Endothelial cell of umbilical vein (primary cell): ENCODE measurements around the gene GMPPA. TPM values are rescaled to one million over a fixed set of nuclear protein-coding genes. Genes with fewer than 3 reads are reported as not detected.

Experiments
- BruUV-seq: library from RNA; stranded (reverse); fragments of 400-500 nt; replicated peaks from 2 replicates; lab custom pipeline; 2021; lab: Mats Ljungman, UMichigan
- CTCF ChIA-PET: fragments of 300-600, 350-600 bp; sonication (Branson Sonifier 250); formaldehyde crosslinking; loops from one replicate; lab custom pipeline; 2021; ENCODE audit warnings: antibody characterized with exemption, inconsistent platforms; lab: Charles Lee
- POLR2A ChIA-PET: fragments of 300-600, 350-600 bp; sonication (Branson Sonifier 250); formaldehyde crosslinking; loops from one replicate; lab custom pipeline; 2021; ENCODE audit warnings: antibody characterized with exemption, inconsistent platforms; lab: Charles Lee
- DNase-seq: peaks from one replicate; pipeline ENCODE4 v3.0.0-alpha.2; 2011; ENCODE audit warnings: low read depth, low spot score
- FAIRE-seq: peaks from 2 replicates; lab custom pipeline; 2011; peaks lifted over from hg19 to GRCh38; lab: Jason Lieb, UNC
- H2AFZ ChIP-seq: 2 replicates; pipeline ENCODE4 v1.6.0; 2012; ENCODE audit warnings: low read depth, low read length, control low read depth, inconsistent platforms
- H3K27ac ChIP-seq: 2 replicates; pipeline ENCODE4 v1.5.1; 2011; ENCODE audit warnings: low read depth, mild to moderate bottlenecking, control low read depth, low read length, moderate library complexity; ENCODE audit not compliant: insufficient read depth
- H3K27me3 ChIP-seq, 2 experiments: 2 replicates each; pipeline versions ENCODE4 v1.6.0 to v1.6.1; 2011; ENCODE audit warnings: low read length in 2 of 2, mixed read lengths in 1 of 2; ENCODE audit not compliant: control insufficient read depth in 2 of 2, insufficient read depth in 2 of 2
- H3K36me3 ChIP-seq, 2 experiments: 2 replicates in 1 of 2; 3 replicates in 1 of 2; pipeline ENCODE4 v1.5.1; 2011; ENCODE audit warnings: low read length in 2 of 2, mild to moderate bottlenecking in 1 of 2, moderate library complexity in 1 of 2; ENCODE audit not compliant: control insufficient read depth in 2 of 2, insufficient read depth in 2 of 2; ENCODE audit errors: extremely low read depth in 1 of 2
- H3K4me1 ChIP-seq: 3 replicates; pipeline ENCODE4 v1.5.1; 2011; ENCODE audit warnings: mild to moderate bottlenecking, low read length; ENCODE audit not compliant: control insufficient read depth, insufficient read depth; ENCODE audit errors: extremely low read depth
- H3K4me2 ChIP-seq: 2 replicates; pipeline ENCODE4 v1.6.1; 2011; ENCODE audit warnings: low read length, control low read depth, mixed read lengths; ENCODE audit not compliant: insufficient read depth
- H3K4me3 ChIP-seq, 3 experiments: fragments of 200-600 bp in 1 of 3; sonication (generic), shearing (Covaris generic) in 1 of 3; replicated peaks in 1 of 3; 2 replicates each; pipeline ENCODE4 v1.5.1; 2011 to 2016; ENCODE audit warnings: control low read depth in 3 of 3, low read length in 3 of 3, mild to moderate bottlenecking in 2 of 3, inconsistent platforms in 1 of 3, low read depth in 1 of 3, moderate library complexity in 1 of 3; ENCODE audit not compliant: insufficient read depth in 1 of 3
- H3K79me2 ChIP-seq: 2 replicates; pipeline ENCODE4 v1.6.0; 2012; ENCODE audit warnings: low read length, inconsistent platforms; ENCODE audit not compliant: control insufficient read depth, insufficient read depth
- H3K9ac ChIP-seq: replicated peaks from 2 replicates; pipeline ENCODE3; 2011; ENCODE audit warnings: low read length, control low read depth; ENCODE audit not compliant: insufficient read depth; ENCODE audit errors: extremely low read depth
- H3K9me1 ChIP-seq: replicated peaks from 3 replicates; pipeline ENCODE4 v1.6.0; 2011; ENCODE audit warnings: mild to moderate bottlenecking, low read length; ENCODE audit not compliant: control insufficient read depth, insufficient read depth; ENCODE audit errors: extremely low read depth
- H3K9me3 ChIP-seq: replicated peaks from 2 replicates; pipeline ENCODE4 v1.5.1; 2012; ENCODE audit warnings: low read length, inconsistent platforms; ENCODE audit not compliant: control insufficient read depth, insufficient read depth
- H4K20me1 ChIP-seq: replicated peaks from 2 replicates; pipeline ENCODE3; 2011; ENCODE audit warnings: mild to moderate bottlenecking, low read length; ENCODE audit not compliant: control insufficient read depth, insufficient read depth; ENCODE audit errors: extremely low read depth
- CTCF ChIP-seq, 2 donors: IDR thresholded peaks; 1 replicate in 1 of 2; 2 replicates in 1 of 2; pipeline ENCODE4 v1.5.1; 2011; ENCODE audit warnings: low read length in 2 of 2, mild to moderate bottlenecking in 2 of 2, moderate library complexity in 2 of 2, control low read depth in 1 of 2, inconsistent platforms in 1 of 2, low read depth in 1 of 2; ENCODE audit not compliant: insufficient read depth in 1 of 2; ENCODE audit errors: extremely low read depth in 1 of 2
- EZH2 ChIP-seq: IDR thresholded peaks from 2 replicates; pipeline ENCODE4 v1.6.1; 2012; ENCODE audit warnings: borderline replicate concordance, low read depth, mild to moderate bottlenecking, moderate library complexity, low read length, inconsistent platforms; ENCODE audit not compliant: severe bottlenecking
- GATA2 ChIP-seq: IDR thresholded peaks from 2 replicates; pipeline ENCODE4 v1.7.0; 2011; ENCODE audit warnings: low read depth, mild to moderate bottlenecking, moderate library complexity, mixed read lengths, low read length; ENCODE audit not compliant: insufficient read length, insufficient read depth
- JUN ChIP-seq: IDR thresholded peaks from 2 replicates; pipeline ENCODE4 v1.6.1; 2011; ENCODE audit warnings: borderline replicate concordance, low read depth; ENCODE audit not compliant: insufficient read length, insufficient read depth
- MAX ChIP-seq: IDR thresholded peaks from 2 replicates; pipeline ENCODE4 v1.6.1; 2011; ENCODE audit not compliant: insufficient read depth, insufficient read length
- MYC ChIP-seq: IDR thresholded peaks from one replicate; pipeline ENCODE4 v1.6.1; 2011; ENCODE audit warnings: mild to moderate bottlenecking, low read depth, low read length
- POLR2AphosphoS5 ChIP-seq: IDR thresholded peaks from 2 replicates; pipeline ENCODE4 v1.6.1; 2012; ENCODE audit warnings: low read depth, mild to moderate bottlenecking, control low read depth, low read length, moderate library complexity; ENCODE audit not compliant: insufficient read depth
- dilution Hi-C: fragments of 300-500 bp; cut with MboI; formaldehyde crosslinking; loops from one replicate; pipeline ENCODE4 v1.15.0; 2019; ENCODE audit warnings: low sequenced_read_pairs; ENCODE audit not compliant: extremely low pct_ligation_motif_present
- intact Hi-C: fragments of 100-400 bp; cut with micrococcal nuclease; formaldehyde crosslinking; loops from one replicate; pipeline ENCODE4 v1.10.0; 2022
- polyA plus RNA-seq, 4 experiments: library from polyadenylated mRNA; depleted of rRNA in 3 of 4; stranded (reverse) in 3 of 4; unstranded in 1 of 4; fragments of >200 nt; gene quantifications; 2 replicates each; pipeline versions ENCODE4 v1.2.1 to v1.2.3, GENCODE V29; 2011 to 2012; ENCODE audit warnings: missing spikeins in 1 of 4
- total RNA-seq: library from RNA; stranded (reverse); gene quantifications from 2 replicates; pipeline ENCODE4 v1.2.3, GENCODE V29; 2021

GMPPA gene
- total and polyA plus RNA-seq, 2 donors (not counting 3 experiments of a cell fraction or from before 2014, with no cell fraction given), result 39.1 to 104 TPM

GRCh38 chr2:219530048-219530963, 31.6 kb downstream of the GMPPA start:
- dilution Hi-C loops (no loop called here), intact Hi-C loops (loop anchor here (1.0 kb wide), 4 partner anchors 35 to 127 kb away; no protein-coding TSS in a partner anchor)
- no TSS peak for BruUV-seq
- Histone ChIP-seq H3K36me3 (no peaks in the 10 kb centered on the region), H3K27ac (no peak overlapping the region), H4K20me1 (no peaks in the 10 kb centered on the region), H3K27me3 (peaks cover 30 to 38% of the 10 kb centered on the region in 2 experiments), H3K4me1 (no peaks in the 10 kb centered on the region), H3K4me3 (no peak overlapping the region), H3K4me2 (no peak overlapping the region), H3K79me2 (no peaks in the 10 kb centered on the region), H3K9me3 (no peaks in the 10 kb centered on the region), H2AFZ (no peak overlapping the region), H3K9me1 (no peaks in the 10 kb centered on the region), H3K9ac (no peak overlapping the region)
- CTCF ChIA-PET, result interaction anchor here (0.6 to 12.6 kb wide), 49 partner anchors 9 to 501 kb away, joined by 3 to 731 read pairs (median 7); partner anchors contain the start of genes ASIC4, CHPF, DES and DNPEP
- peak; percentile 87 for FAIRE-seq
- POLR2A ChIA-PET, result interaction anchor here (0.9 to 1.2 kb wide), 3 partner anchors 32 to 128 kb away, joined by 4 to 5 read pairs (median 4); partner anchors contain the start of gene GMPPA
- DNase-seq, result peak; percentile 79
- TF ChIP-seq JUN, result no peak
- no peak for TF ChIP-seq EZH2
- no peak for TF ChIP-seq GATA2
- TF ChIP-seq MYC, result no peak
- no peak for TF ChIP-seq MAX
- no peak for TF ChIP-seq POLR2AphosphoS5
- peak; percentile 90 to 94 for TF ChIP-seq CTCF (IDR thresholded peaks at IDR 0.05; ENCODE audit: extremely low read depth in 1 of 2, insufficient read depth in 1 of 2, low read depth in 1 of 2, low read length in 2 of 2)
